Stimulated activated CD4-positive, alpha-beta T cell treated with anti-CD3 and anti-CD28 coated beads, Interleukin-4, amount 100 ng/mL, for 4 hours (primary cell): ENCODE results near the gene SPTBN1.
A peak's percentile ranks its signal among the peaks of the same experiment; 100 is the strongest.

Experiments
- DNase-seq, 2 experiments: peaks; one replicate each; pipeline ENCODE4 v3.0.0-alpha.2; 2020

Gene SPTBN1

GRCh38 chr2:54455563-54456361, at the start of gene SPTBN1:
Gene SPTBN1 (plus strand): TSS chr2:54456327. CDS start chr2:54526419, 70,092 bp downstream.
- no peak for DNase-seq

- DNase-seq, result no peak
Observed at GRCh38 chr2:54407693-54408092, 48.4 kb upstream of the SPTBN1 start.

GRCh38 chr2:54408288-54408687, 47.8 kb upstream of the SPTBN1 start:
- DNase-seq, result no peak

GRCh38 chr2:54409752-54410151, 46.4 kb upstream of the SPTBN1 start:
- no peak for DNase-seq

- no peak for DNase-seq
Observed at GRCh38 chr2:54411801-54412354, 44.2 kb upstream of the SPTBN1 start.

- no peak for DNase-seq
Observed at GRCh38 chr2:54416166-54416813, 39.8 kb upstream of the SPTBN1 start.

GRCh38 chr2:54416938-54417337, 39.2 kb upstream of the SPTBN1 start:
- no peak for DNase-seq

GRCh38 chr2:54417577-54417976, 38.5 kb upstream of the SPTBN1 start:
- no peak for DNase-seq

- no peak for DNase-seq
Observed at GRCh38 chr2:54419388-54419787, 36.7 kb upstream of the SPTBN1 start.

- DNase-seq, result no peak
Observed at GRCh38 chr2:54419855-54420523, 36.1 kb upstream of the SPTBN1 start.

GRCh38 chr2:54420524-54421172, 35.5 kb upstream of the SPTBN1 start:
- no peak for DNase-seq

GRCh38 chr2:54422072-54422581, 34.0 kb upstream of the SPTBN1 start:
- peak in 1 of 2 experiments; percentile 10 for DNase-seq

GRCh38 chr2:54423213-54423612, 32.9 kb upstream of the SPTBN1 start:
- DNase-seq, result no peak

GRCh38 chr2:54424555-54425163, 31.5 kb upstream of the SPTBN1 start:
- no peak for DNase-seq

GRCh38 chr2:54428108-54428831, 27.9 kb upstream of the SPTBN1 start:
- no peak for DNase-seq

- DNase-seq, result no peak
Observed at GRCh38 chr2:54429054-54429453, 27.1 kb upstream of the SPTBN1 start.

- no peak for DNase-seq
Observed at GRCh38 chr2:54429811-54430551, 26.1 kb upstream of the SPTBN1 start.

GRCh38 chr2:54430649-54431048, 25.5 kb upstream of the SPTBN1 start:
- DNase-seq, result no peak

GRCh38 chr2:54432251-54433015, 23.7 kb upstream of the SPTBN1 start:
- no peak for DNase-seq

- DNase-seq, result no peak
Observed at GRCh38 chr2:54434229-54434628, 21.9 kb upstream of the SPTBN1 start.
